Kidney epithelial cell (primary cell): ENCODE measurements around the gene TTI1. TPM values are rescaled to one million over a fixed set of nuclear protein-coding genes. Genes with fewer than 3 reads are reported as not detected.
A peak's percentile ranks its signal among the peaks of the same experiment; 100 is the strongest.

Experiments used
- DNase-seq: peaks from one replicate; pipeline ENCODE4 v3.0.0-alpha.2; 2010; ENCODE audit warnings: low read depth
- H3K27me3 ChIP-seq: 2 replicates; pipeline ENCODE4 v1.6.0; 2011; ENCODE audit warnings: low read length; ENCODE audit not compliant: control insufficient read depth, insufficient read depth
- H3K36me3 ChIP-seq: 2 replicates; pipeline ENCODE4 v1.5.1; 2011; ENCODE audit warnings: low read length; ENCODE audit not compliant: control insufficient read depth, insufficient read depth
- H3K4me3 ChIP-seq: 2 replicates; pipeline ENCODE4 v1.5.1; 2011; ENCODE audit warnings: low read depth, mild to moderate bottlenecking, control low read depth, low read length
- total RNA-seq: library from RNA; depleted of rRNA; stranded (reverse); fragments of >200 nt; gene quantifications from 2 replicates; pipeline ENCODE4 v1.2.3, GENCODE V29; 2015
- TF ChIP-seq, protein P1 (sequence below): IDR thresholded peaks from 2 replicates; pipeline ENCODE4 v1.5.1; 2011; ENCODE audit warnings: mild to moderate bottlenecking, moderate library complexity, low read length, control low read depth, inconsistent platforms; ENCODE audit not compliant: insufficient read depth, poor library complexity, severe bottlenecking

The TTI1 gene
- total RNA-seq, 1 donor from 2014 or later = 18.8 TPM

DNA sequence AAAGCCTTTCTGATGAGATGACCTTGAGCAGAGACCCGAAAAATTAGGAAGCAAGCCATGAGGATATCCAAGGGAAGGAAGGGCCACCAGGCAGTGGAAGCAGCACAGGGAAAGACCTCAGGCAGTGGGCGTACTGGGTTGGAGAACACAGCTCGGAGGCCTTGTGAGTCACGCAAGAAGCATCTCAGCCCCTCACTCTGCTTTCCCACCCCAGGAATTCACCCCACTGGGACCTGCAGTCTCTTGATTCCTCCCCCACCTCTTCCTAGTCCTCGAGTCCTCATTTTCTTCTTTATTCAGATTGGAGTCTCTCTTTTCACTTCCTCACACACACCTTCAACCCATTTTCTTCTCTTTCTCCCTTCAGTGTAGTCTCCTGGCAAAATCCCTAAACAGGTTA lies 27.3 kb upstream of the TTI1 start:
- DNase-seq = no peak
- Histone ChIP-seq H3K4me3 (no peak overlapping the region), H3K27me3 (no peaks in the 10 kb centered on the region), H3K36me3 (peaks cover 2% of the 10 kb centered on the region)
- TF ChIP-seq, protein P1, sequence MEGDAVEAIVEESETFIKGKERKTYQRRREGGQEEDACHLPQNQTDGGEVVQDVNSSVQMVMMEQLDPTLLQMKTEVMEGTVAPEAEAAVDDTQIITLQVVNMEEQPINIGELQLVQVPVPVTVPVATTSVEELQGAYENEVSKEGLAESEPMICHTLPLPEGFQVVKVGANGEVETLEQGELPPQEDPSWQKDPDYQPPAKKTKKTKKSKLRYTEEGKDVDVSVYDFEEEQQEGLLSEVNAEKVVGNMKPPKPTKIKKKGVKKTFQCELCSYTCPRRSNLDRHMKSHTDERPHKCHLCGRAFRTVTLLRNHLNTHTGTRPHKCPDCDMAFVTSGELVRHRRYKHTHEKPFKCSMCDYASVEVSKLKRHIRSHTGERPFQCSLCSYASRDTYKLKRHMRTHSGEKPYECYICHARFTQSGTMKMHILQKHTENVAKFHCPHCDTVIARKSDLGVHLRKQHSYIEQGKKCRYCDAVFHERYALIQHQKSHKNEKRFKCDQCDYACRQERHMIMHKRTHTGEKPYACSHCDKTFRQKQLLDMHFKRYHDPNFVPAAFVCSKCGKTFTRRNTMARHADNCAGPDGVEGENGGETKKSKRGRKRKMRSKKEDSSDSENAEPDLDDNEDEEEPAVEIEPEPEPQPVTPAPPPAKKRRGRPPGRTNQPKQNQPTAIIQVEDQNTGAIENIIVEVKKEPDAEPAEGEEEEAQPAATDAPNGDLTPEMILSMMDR = no peak

GRCh38 chr20:38059832-38060231 lies 26.6 kb upstream of the TTI1 start:
- TF ChIP-seq, protein P1 = no peak
- Histone ChIP-seq H3K27me3 (no peaks in the 10 kb centered on the region), H3K4me3 (no peak overlapping the region), H3K36me3 (peaks cover 2% of the 10 kb centered on the region)
- DNase-seq = no peak

GRCh38 chr20:38057351-38057972 lies 24.2 kb upstream of the TTI1 start:
- Histone ChIP-seq H3K27me3 (no peaks in the 10 kb centered on the region), H3K36me3 (peaks cover 2% of the 10 kb centered on the region), H3K4me3 (no peak overlapping the region)
- TF ChIP-seq, protein P1 = peak; percentile 80
- no peak for DNase-seq

DNA sequence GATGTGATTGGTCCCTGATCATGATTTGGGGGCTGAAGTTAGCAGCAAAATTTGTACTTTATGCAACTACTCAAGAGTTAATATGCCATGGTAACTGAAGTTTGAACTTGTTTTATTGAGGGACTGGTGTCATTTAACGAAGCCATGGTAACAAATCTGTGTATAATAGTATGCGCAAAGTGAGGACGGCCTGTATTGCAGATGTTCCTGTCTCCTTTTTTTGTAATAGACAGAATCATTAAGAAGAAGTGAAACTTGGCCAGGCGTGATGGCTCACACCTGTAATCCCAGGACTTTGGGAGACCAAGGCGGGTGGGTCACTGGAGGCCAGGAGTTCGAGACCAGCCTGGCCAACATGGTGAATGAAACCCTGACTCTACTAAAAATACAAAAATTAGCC lies 22.6 kb upstream of the TTI1 start:
- DNase-seq = no peak
- no peaks in the 10 kb centered on the region for H3K27me3 ChIP-seq
- H3K36me3 ChIP-seq = peaks cover 2% of the 10 kb centered on the region
- no peak overlapping the region for H3K4me3 ChIP-seq
- TF ChIP-seq, protein P1 = no peak

GRCh38 chr20:38055294-38055693 lies 22.0 kb upstream of the TTI1 start:
- no peak for DNase-seq
- Histone ChIP-seq H3K27me3 (no peaks in the 10 kb centered on the region), H3K36me3 (peaks cover 1% of the 10 kb centered on the region)

More at GRCh38 chr20:38055294-38055693, 22.0 kb upstream of the TTI1 start:
- H3K4me3 ChIP-seq = no peak overlapping the region
- TF ChIP-seq, protein P1 = no peak
